Trophoblast cell (in vitro differentiated cells and primary cell): ENCODE measurements around the gene MMP28.

Experiments used
- DNase-seq, 2 donors: peaks; one replicate each; pipeline ENCODE4 v3.0.0-alpha.2; 2016
- H2AFZ ChIP-seq: 2 replicates; pipeline ENCODE4 v1.6.1; 2013; ENCODE audit warnings: low read length, moderate library complexity, mild to moderate bottlenecking; ENCODE audit not compliant: insufficient read depth, poor library complexity
- H2AK5ac ChIP-seq: 2 replicates; pipeline ENCODE4 v1.6.1; 2013; ENCODE audit warnings: mild to moderate bottlenecking, low read length
- H2BK120ac ChIP-seq: 2 replicates; pipeline ENCODE4 v1.6.1; 2013; ENCODE audit warnings: low read length, mild to moderate bottlenecking, moderate library complexity; ENCODE audit not compliant: insufficient read depth, poor library complexity
- H2BK12ac ChIP-seq: 2 replicates; pipeline ENCODE4 v1.6.1; 2013; ENCODE audit warnings: mild to moderate bottlenecking, low read length, moderate library complexity
- H2BK5ac ChIP-seq: 2 replicates; pipeline ENCODE4 v1.6.1; 2013; ENCODE audit warnings: low read length, low read depth, moderate library complexity, mild to moderate bottlenecking; ENCODE audit not compliant: poor library complexity
- H3K14ac ChIP-seq: 2 replicates; pipeline ENCODE4 v1.6.1; 2013; ENCODE audit warnings: mild to moderate bottlenecking, low read length
- H3K18ac ChIP-seq: 2 replicates; pipeline ENCODE4 v1.6.1; 2013; ENCODE audit warnings: mild to moderate bottlenecking, low read length
- H3K23ac ChIP-seq: 2 replicates; pipeline ENCODE4 v1.6.1; 2013; ENCODE audit warnings: low read length
- H3K27ac ChIP-seq: 2 replicates; pipeline ENCODE4 v1.5.1; 2013; ENCODE audit warnings: low read depth, mild to moderate bottlenecking, inconsistent platforms, low read length, moderate library complexity
- H3K27me3 ChIP-seq: 2 replicates; pipeline ENCODE4 v1.6.1; 2013; ENCODE audit warnings: inconsistent platforms, mild to moderate bottlenecking, low read length, moderate library complexity; ENCODE audit not compliant: insufficient read depth
- H3K36me3 ChIP-seq, 2 experiments: 1 replicate in 1 of 2; 2 replicates in 1 of 2; pipeline ENCODE4 v1.6.1; 2013; ENCODE audit warnings: low read length in 2 of 2, mild to moderate bottlenecking in 2 of 2, moderate library complexity in 1 of 2; ENCODE audit not compliant: insufficient read depth in 2 of 2, control insufficient read depth in 1 of 2
- H3K4ac ChIP-seq: 2 replicates; pipeline ENCODE4 v1.6.1; 2013; ENCODE audit warnings: low read depth, mild to moderate bottlenecking, low read length, moderate library complexity
- H3K4me1 ChIP-seq, 2 experiments: 1 replicate in 1 of 2; 2 replicates in 1 of 2; pipeline ENCODE4 v1.6.1; 2013; ENCODE audit warnings: low read length in 2 of 2, mild to moderate bottlenecking in 2 of 2, moderate library complexity in 1 of 2; ENCODE audit not compliant: insufficient read depth in 2 of 2, control insufficient read depth in 1 of 2
- H3K4me2 ChIP-seq: 2 replicates; pipeline ENCODE4 v1.6.1; 2013; ENCODE audit warnings: inconsistent platforms, mild to moderate bottlenecking, low read length, moderate library complexity
- H3K4me3 ChIP-seq: 2 replicates; pipeline ENCODE4 v1.5.1; 2013; ENCODE audit warnings: mild to moderate bottlenecking, low read depth, low read length, inconsistent platforms
- H3K79me1 ChIP-seq: one replicate; pipeline ENCODE4 v1.6.1; 2013; ENCODE audit warnings: low read length
- H3K79me2 ChIP-seq: 2 replicates; pipeline ENCODE4 v1.6.1; 2013; ENCODE audit warnings: low read length, mild to moderate bottlenecking; ENCODE audit not compliant: control insufficient read depth, insufficient read depth, poor library complexity
- H3K9ac ChIP-seq: 2 replicates; pipeline ENCODE4 v1.6.1; 2013; ENCODE audit warnings: mild to moderate bottlenecking, low read length
- H3K9me3 ChIP-seq: 2 replicates; pipeline ENCODE4 v1.6.1; 2013; ENCODE audit warnings: low read depth, mild to moderate bottlenecking, control low read depth, inconsistent platforms, low read length; ENCODE audit not compliant: insufficient read depth
- H4K12ac ChIP-seq: 2 replicates; pipeline ENCODE4 v1.6.1; 2013; ENCODE audit warnings: low read depth, mild to moderate bottlenecking, low read length, moderate library complexity
- H4K8ac ChIP-seq: 2 replicates; pipeline ENCODE4 v1.6.1; 2013; ENCODE audit warnings: low read depth, mild to moderate bottlenecking, low read length, moderate library complexity
- H4K91ac ChIP-seq: one replicate; pipeline ENCODE4 v1.6.1; 2013; ENCODE audit warnings: low read depth, mild to moderate bottlenecking, low read length, moderate library complexity
- WGBS: extraction: QIAGEN DNeasy Blood & Tissue Kit; methylation state at CpG from one replicate; pipeline ENCODE4 v1.1.7; 2013; ENCODE audit warnings: missing lambda C conversion rate; ENCODE audit not compliant: insufficient read length, insufficient coverage; ENCODE audit errors: extremely low coverage; 5-methylcytosine and 5-hydroxymethylcytosine counted together

Gene MMP28

DNA sequence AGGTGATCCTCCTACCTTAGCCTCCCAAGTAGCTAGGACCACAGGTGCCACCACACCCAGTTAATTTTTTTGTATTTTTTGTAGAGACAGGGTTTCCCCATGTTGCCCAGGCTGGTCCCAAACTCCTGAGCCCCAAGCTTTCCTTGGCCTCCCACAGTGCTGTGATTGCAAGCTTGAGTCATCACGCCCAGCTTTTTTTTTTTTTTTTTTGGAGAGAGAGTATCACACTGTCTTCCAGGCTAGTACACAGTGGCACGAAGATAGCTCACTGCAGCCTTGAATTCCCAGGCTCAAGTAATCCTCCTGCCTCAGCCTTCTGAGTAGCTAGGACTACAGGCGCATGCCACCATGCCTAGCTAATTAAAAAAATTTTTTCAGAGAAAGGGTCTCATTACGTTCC is 46.1 kb upstream of the MMP28 start:
- no peak overlapping the region for H2AK5ac ChIP-seq
- no peak overlapping the region for H3K14ac ChIP-seq
- no peak overlapping the region for H2BK5ac ChIP-seq
- H3K9me3 ChIP-seq = no peaks in the 10 kb centered on the region
- no peak overlapping the region for H3K18ac ChIP-seq
- no peak overlapping the region for H2AFZ ChIP-seq
- H3K4me1 ChIP-seq = no peaks in the 10 kb centered on the region
- H2BK12ac ChIP-seq = no peak overlapping the region
- H3K9ac ChIP-seq = no peak overlapping the region
- H3K79me1 ChIP-seq = no peaks in the 10 kb centered on the region
- H4K12ac ChIP-seq = no peak overlapping the region
- H3K36me3 ChIP-seq = peaks cover 55 to 59% of the 10 kb centered on the region in 2 experiments
- H3K4me3 ChIP-seq = no peak overlapping the region
- H3K27ac ChIP-seq = no peak overlapping the region
- H3K4ac ChIP-seq = no peak overlapping the region
- H3K23ac ChIP-seq = no peak overlapping the region
- H2BK120ac ChIP-seq = no peak overlapping the region
- H3K27me3 ChIP-seq = no peaks in the 10 kb centered on the region
- no CpG with 5 or more reads among the region's 4 CpGs for WGBS
- H3K79me2 ChIP-seq = no peaks in the 10 kb centered on the region
- H4K91ac ChIP-seq = no peak overlapping the region
- H4K8ac ChIP-seq = no peak overlapping the region
- DNase-seq = no peak
- H3K4me2 ChIP-seq = no peak overlapping the region

GRCh38 chr17:35841101-35841500 is 45.7 kb upstream of the MMP28 start:
- H3K23ac ChIP-seq = no peak overlapping the region
- no peaks in the 10 kb centered on the region for H3K27me3 ChIP-seq
- no peak overlapping the region for H3K18ac ChIP-seq
- no peaks in the 10 kb centered on the region for H3K4me1 ChIP-seq
- H3K9me3 ChIP-seq = no peaks in the 10 kb centered on the region
- no peaks in the 10 kb centered on the region for H3K79me2 ChIP-seq
- H4K8ac ChIP-seq = no peak overlapping the region
- no peak for DNase-seq
- H2BK5ac ChIP-seq = no peak overlapping the region
- H2AFZ ChIP-seq = no peak overlapping the region
- H3K79me1 ChIP-seq = no peaks in the 10 kb centered on the region
- no peak overlapping the region for H3K4me2 ChIP-seq
- no peak overlapping the region for H4K12ac ChIP-seq
- H2BK12ac ChIP-seq = no peak overlapping the region
- peaks cover 55 to 59% of the 10 kb centered on the region in 2 experiments for H3K36me3 ChIP-seq
- H3K27ac ChIP-seq = no peak overlapping the region
- no peak overlapping the region for H3K4me3 ChIP-seq
- H3K9ac ChIP-seq = no peak overlapping the region
- H3K4ac ChIP-seq = no peak overlapping the region
- no peak overlapping the region for H2AK5ac ChIP-seq
- H3K14ac ChIP-seq = no peak overlapping the region
- H4K91ac ChIP-seq = no peak overlapping the region
- WGBS = no CpG with 5 or more reads among the region's 3 CpGs
- no peak overlapping the region for H2BK120ac ChIP-seq

GRCh38 chr17:35825206-35825605 is 29.8 kb upstream of the MMP28 start:
- Histone ChIP-seq H3K79me2 (no peaks in the 10 kb centered on the region), H3K9me3 (no peaks in the 10 kb centered on the region), H3K27me3 (no peaks in the 10 kb centered on the region), H3K27ac (no peak overlapping the region), H2AFZ (no peak overlapping the region), H4K8ac (no peak overlapping the region), H3K14ac (no peak overlapping the region), H3K4me1 (no peaks in the 10 kb centered on the region), H2BK12ac (no peak overlapping the region), H3K4me3 (no peak overlapping the region), H3K23ac (no peak overlapping the region), H2BK120ac (no peak overlapping the region), H4K91ac (no peak overlapping the region), H3K18ac (no peak overlapping the region), H3K4me2 (no peak overlapping the region), H2BK5ac (no peak overlapping the region), H3K36me3 (peaks cover 22 to 24% of the 10 kb centered on the region in 2 experiments), H3K4ac (no peak overlapping the region), H3K9ac (no peak overlapping the region), H3K79me1 (no peaks in the 10 kb centered on the region), H4K12ac (no peak overlapping the region), H2AK5ac (no peak overlapping the region)
- WGBS = no CpG with 5 or more reads among the region's 1 CpG
- no peak for DNase-seq

- WGBS = 100% methylated on average over 1 of the region's 2 CpGs
- H3K9me3 ChIP-seq = no peaks in the 10 kb centered on the region
- H3K4me1 ChIP-seq = no peaks in the 10 kb centered on the region
- no peak overlapping the region for H2AFZ ChIP-seq
- no peak overlapping the region for H3K18ac ChIP-seq
- H4K91ac ChIP-seq = no peak overlapping the region
- no peak overlapping the region for H4K8ac ChIP-seq
- H3K14ac ChIP-seq = no peak overlapping the region
- H3K27me3 ChIP-seq = no peaks in the 10 kb centered on the region
- no peak overlapping the region for H3K4me2 ChIP-seq
- H3K79me2 ChIP-seq = peaks cover 2% of the 10 kb centered on the region
- H2BK12ac ChIP-seq = no peak overlapping the region
- no peak overlapping the region for H2BK120ac ChIP-seq
- no peak overlapping the region for H4K12ac ChIP-seq
- H3K9ac ChIP-seq = no peak overlapping the region
- no peak overlapping the region for H3K4me3 ChIP-seq
- no peak for DNase-seq
- H3K27ac ChIP-seq = no peak overlapping the region
- no peak overlapping the region for H3K4ac ChIP-seq
- peaks cover 10 to 26% of the 10 kb centered on the region in 2 experiments for H3K36me3 ChIP-seq
- no peaks in the 10 kb centered on the region for H3K79me1 ChIP-seq
- no peak overlapping the region for H3K23ac ChIP-seq
- H2AK5ac ChIP-seq = no peak overlapping the region
- no peak overlapping the region for H2BK5ac ChIP-seq
Measured at GRCh38 chr17:35821308-35821707, 25.9 kb upstream of the MMP28 start.
